HEK293T (cell line): ENCODE results near the gene IKZF3.

Experiments
- FOXK2 ChIP-seq: fragments of 450-650 bp; IDR thresholded peaks from 2 replicates; pipeline ENCODE4 v1.6.1; 2016; ENCODE audit warnings: mild to moderate bottlenecking
- FOXM1 ChIP-seq: fragments of 450-650 bp; IDR thresholded peaks from 2 replicates; pipeline ENCODE4 v1.6.1; 2017; ENCODE audit warnings: mild to moderate bottlenecking, borderline replicate concordance
- NFRKB ChIP-seq: fragments of 450-650 bp; IDR thresholded peaks from 2 replicates; pipeline ENCODE4 v1.6.1; 2016; ENCODE audit warnings: mild to moderate bottlenecking, moderate library complexity
- SP1 ChIP-seq: fragments of 450-650 bp; IDR thresholded peaks from 2 replicates; pipeline ENCODE4 v1.6.1; 2017
- SUZ12 ChIP-seq: fragments of 450-650 bp; IDR thresholded peaks from 2 replicates; pipeline ENCODE4 v1.6.1; 2016; ENCODE audit warnings: mild to moderate bottlenecking
- TARDBP ChIP-seq: fragments of 450-650 bp; IDR thresholded peaks from 2 replicates; pipeline ENCODE4 v1.6.1; 2016
- ZNF384 ChIP-seq: fragments of 450-650 bp; IDR thresholded peaks from 2 replicates; pipeline ENCODE4 v1.6.1; 2016

DNA sequence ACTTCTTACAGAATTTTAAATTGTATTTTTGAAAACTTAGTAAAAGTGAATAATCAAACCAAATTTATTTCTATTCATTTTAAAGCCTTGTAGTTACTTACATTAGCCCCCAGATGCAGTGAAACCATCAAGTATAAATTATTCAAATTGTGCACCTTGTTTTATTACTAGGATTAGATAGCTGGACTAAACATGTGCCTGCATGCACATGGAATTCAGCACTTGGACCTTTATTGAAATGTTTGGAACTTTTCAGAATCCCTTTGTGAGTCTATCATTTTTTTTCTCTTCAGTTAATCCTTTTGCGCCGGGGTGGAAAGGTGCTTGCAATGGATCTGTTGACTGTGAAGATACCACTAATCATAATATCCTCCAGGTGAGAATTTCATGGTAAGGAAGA lies 8.6 kb upstream of the IKZF3 start:
- no peak for TF ChIP-seq FOXK2
- no peak for TF ChIP-seq NFRKB
- no peak for TF ChIP-seq FOXM1
- no peak for TF ChIP-seq SUZ12
- no peak for TF ChIP-seq SP1
- TF ChIP-seq ZNF384, result no peak
- TF ChIP-seq TARDBP, result no peak
